Iris pigment epithelial cell (primary cell): ENCODE data around the gene KSR2.

Experiments used
- DNase-seq: peaks from one replicate; pipeline ENCODE4 v3.0.0-alpha.2; 2011; ENCODE audit warnings: low read depth

Gene KSR2

GRCh38 chr12:117453961-117454360 lies 514.8 kb downstream of the KSR2 start:
- no peak for DNase-seq

- DNase-seq, result no peak
Observed at GRCh38 chr12:117452112-117452511, 516.7 kb downstream of the KSR2 start.

DNA sequence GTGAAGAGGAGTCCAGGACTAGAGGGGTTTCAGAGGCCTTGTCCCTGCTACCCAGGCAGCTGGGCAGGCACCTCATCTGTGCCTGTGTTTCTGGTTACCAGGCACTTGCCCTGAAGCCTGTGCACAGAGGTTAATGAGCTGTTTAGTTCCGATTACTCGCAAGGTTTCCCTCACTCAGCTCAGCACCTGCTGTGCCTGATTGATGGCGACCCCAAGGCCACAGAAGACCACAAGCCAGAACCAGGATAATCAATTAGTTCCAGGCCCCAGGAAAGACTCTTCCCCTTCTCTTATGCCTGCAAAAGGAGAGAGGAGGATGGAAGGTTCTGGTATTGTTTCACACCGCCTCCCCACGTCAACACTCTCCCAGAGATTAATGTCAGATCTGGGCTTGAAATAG lies 518.6 kb downstream of the KSR2 start:
- DNase-seq, result no peak

- no peak for DNase-seq
Observed at GRCh38 chr12:117447665-117448366, 521.0 kb downstream of the KSR2 start.

DNA sequence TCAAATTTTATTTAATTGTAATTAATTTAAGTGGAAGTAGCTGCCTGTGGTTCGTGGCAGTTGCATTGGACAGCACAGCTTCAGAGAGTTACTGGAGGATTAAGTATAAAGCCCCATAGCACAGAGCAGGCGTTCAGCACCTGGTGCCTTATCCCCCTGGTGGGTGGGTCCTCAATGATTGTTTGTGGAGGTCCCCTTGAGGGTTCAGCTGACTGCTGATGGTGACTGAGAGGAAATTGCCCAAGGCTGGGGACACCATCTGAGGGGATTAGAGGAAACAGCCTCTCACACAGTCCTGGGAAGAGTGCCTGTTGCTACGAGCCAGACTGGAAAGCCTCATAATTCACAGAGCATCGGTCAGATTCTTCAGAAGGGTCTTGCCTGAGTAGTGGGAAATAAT lies 524.0 kb downstream of the KSR2 start:
- no peak for DNase-seq

GRCh38 chr12:117441751-117442150 lies 527.0 kb downstream of the KSR2 start:
- DNase-seq, result peak; percentile 10

GRCh38 chr12:117440384-117440783 lies 528.4 kb downstream of the KSR2 start:
- DNase-seq, result no peak

DNA sequence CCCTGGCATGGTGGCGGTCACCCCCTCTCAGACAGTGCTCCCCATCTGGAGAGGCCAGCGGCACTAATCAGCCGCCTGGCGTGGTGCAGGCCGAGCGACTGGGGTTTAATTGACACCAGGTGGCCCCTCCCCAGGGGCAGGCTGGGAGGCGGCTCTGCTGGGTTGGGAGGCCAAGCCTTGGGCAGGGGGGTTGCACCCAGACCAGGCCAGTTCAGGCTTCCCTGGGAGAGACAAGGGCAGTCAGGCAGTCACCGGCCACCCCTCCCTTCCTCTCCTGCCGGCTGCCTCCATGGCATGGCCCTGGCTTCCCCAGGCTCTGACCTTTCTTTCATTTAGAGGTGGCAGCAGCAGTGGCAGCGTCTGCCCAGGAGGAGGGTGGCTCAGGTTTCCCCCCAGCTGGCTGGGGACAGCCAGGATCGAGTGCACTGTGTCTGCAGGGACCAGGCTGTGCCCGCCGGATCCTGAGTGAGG lies 529.2 kb downstream of the KSR2 start:
- no peak for DNase-seq

GRCh38 chr12:117438809-117439208 lies 530.0 kb downstream of the KSR2 start:
- no peak for DNase-seq

DNA sequence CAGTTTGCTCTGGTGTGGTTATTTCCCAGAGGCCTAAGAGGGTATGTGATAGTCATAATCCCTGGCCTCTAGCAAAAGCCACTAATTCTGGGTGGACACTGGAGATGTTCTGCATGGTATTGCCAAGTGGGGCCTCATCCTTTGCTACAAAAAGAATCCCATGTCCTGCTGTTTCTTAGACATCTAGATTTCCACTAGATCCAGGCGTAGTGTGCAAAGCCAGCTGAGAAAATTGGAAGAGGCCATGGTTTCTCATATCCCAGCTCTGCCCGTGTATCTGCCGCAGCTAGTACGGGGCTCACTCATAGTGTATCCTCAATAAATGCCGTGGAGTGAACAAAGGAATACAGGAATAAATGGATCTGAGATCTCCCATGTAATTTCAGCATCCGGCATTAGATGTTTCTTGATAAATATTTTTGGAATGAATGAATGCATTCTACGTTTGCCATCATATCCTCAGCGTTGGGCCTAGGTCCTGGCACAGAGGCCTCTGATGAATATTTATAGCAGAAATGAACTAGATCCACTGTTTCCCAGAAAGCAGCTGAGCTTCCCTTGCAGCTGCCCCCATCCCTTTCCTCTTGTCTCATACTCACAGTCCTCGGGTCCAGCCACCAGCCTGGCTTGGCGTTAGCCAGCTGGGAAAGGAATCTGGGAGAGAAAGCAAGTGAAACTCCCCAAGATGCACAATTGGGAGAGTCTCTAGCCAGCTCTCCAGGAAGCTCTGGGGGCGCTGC lies 531.1 kb downstream of the KSR2 start:
- no peak for DNase-seq

GRCh38 chr12:117433878-117434277 lies 534.9 kb downstream of the KSR2 start:
- no peak for DNase-seq

DNA sequence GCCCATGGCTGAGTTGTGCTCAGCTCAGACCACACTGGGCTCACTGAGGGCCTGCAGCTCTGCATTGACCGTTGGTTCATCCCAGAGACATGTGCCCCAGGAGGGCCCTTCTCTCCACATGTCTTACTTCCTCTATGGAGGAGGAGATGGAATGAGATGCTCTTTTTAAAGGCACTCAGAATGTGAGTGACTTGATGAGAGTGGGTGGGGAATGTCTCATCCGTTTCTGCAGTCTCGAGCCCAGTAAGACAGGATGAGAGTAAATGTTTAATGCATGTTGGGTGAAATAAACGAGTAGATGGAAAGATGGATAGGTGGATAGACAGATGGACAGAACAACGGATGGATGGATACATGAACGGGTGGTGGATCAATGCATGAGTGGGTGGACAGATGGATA lies 538.5 kb downstream of the KSR2 start:
- no peak for DNase-seq

DNA sequence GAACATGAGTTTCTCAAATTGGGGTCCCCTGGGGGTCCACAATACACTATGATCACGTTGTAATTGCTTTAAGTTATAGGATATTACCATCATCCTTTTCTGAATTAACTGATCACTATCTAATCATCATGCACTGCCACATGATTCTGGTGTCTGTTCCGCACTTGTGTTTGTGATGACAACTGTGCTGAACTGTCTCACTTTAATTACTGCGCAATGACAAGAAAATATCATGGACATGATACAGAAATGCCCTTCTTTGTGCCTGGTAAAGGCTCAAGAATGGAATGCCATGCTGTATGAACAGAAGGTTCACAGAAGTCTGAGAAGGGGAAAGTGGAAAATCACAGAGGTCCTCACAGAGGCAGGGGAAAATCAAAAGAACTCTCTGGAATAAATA lies 541.6 kb downstream of the KSR2 start:
- DNase-seq, result no peak

DNA sequence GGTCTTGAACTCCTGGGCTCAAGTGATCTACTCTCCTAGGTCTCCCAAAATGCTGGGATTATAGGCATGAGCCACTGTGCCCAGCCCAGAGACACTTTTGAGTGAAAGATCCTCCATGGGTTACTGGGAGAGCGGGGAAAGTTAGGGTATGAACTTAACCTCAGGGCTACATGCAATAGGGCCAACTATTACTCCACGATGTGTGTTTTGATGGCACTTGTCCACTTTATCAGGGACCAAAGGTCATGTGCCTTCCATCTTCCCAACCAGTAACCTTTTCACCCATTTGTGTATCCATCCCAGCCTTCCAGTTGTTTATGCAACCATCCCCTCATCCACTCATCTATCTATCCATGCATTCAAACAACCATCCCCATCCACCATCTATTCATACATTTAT lies 546.8 kb downstream of the KSR2 start:
- no peak for DNase-seq

DNA sequence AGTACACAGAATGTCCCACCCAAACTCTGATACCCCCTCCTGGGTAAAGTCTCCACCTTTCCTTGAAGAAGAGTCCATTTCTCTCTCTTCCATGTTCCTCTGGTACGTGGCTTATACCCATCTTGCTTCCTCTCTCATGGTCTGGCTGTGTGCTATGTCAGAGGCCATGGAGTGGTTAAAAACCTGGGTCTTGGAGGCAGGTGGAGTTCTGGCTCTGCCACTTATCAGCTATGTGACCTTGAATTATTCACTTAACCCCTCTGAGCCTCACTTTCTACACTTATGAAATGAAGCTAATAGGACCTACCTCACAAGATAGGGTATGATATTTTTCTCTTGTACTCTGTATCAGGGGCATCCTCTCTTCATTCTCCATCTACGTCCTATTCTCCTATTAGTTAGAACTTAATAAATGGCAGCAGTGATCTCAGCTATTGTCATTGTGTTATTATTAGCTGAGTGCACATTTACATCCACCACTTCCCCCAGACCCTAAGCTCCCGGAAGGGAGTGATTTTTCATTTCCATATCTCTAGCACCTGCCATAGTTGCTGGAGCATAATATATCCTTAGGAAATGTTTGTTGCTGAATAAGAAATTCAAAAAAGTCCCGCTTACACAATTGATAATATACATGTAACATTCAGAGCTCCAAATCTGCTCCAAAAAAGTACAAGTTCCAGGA lies 547.6 kb downstream of the KSR2 start:
- no peak for DNase-seq

DNA sequence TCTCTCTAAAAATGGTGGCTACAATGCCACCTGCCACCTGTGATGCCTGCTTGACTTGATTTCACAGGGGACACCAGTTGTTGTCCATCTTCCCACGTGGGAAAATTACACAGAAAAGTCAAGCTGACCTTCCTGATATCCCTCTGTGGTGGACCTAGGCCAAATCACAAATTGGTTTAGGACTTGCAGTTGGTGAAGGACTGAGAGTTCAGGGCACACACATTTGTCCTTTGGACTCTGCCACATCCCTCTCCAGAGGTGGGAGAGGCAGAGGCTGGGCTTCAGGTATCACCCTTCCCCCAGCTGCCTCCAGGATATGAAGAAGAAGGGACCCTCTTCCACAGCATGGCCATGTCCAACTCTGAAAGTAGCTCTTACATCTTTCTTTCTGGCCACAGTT lies 551.8 kb downstream of the KSR2 start:
- DNase-seq, result no peak

DNA sequence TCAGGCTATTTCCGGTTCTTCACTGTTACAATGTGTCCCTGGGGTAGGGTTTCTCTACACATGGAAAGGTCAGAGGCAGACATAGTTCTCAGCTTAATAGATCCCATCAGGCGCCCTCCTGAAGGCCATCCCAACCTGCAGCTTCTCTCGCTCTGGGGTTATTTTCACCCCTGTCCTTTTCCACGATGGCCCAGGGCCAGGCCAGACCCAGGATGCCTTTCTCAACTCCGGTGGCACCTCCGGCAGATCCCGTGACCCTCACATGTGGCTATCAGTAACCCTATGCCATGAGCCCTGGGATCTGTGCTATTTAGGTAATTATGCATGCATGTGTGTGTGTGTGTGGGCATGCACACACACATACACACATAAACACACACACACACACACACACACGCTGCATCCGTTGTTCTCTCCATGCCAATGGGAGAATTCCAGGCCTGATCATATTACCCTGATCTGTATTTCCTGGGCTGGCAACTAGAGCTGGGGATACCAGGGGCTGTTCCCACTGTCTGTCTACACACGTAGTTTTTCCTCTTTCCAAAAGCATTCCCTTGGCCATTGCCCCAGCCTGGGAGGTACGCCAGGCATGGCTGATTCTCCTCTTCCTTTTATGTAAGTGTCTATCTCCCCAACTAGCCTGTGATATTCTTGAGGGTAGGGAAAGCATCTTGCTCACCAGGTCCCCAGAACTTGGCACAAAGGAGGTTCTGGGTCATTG lies 556.2 kb downstream of the KSR2 start:
- no peak for DNase-seq

GRCh38 chr12:117409286-117409685 lies 559.5 kb downstream of the KSR2 start:
- no peak for DNase-seq

- peak; percentile 33 for DNase-seq
Observed at GRCh38 chr12:117408161-117408791, 560.5 kb downstream of the KSR2 start.

DNA sequence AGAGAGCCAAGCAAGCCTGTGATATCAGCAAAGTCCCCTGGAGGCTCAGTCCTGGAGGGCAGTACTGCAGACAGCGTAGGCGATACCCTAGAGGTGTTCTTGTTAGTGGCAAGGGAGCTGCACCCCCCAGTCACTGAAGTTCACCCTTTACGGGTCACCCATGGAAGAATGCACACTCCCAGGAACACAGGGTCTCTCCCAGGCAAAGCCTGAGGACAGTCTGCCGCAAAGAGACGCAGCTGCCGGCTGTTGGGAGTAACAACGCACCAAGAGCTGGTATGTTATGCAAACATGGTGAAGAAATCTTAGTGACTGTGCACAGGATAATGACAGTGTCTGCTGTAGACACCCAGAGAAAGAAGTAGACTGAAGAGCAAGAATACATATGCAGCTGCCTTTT lies 563.9 kb downstream of the KSR2 start:
- no peak for DNase-seq

DNA sequence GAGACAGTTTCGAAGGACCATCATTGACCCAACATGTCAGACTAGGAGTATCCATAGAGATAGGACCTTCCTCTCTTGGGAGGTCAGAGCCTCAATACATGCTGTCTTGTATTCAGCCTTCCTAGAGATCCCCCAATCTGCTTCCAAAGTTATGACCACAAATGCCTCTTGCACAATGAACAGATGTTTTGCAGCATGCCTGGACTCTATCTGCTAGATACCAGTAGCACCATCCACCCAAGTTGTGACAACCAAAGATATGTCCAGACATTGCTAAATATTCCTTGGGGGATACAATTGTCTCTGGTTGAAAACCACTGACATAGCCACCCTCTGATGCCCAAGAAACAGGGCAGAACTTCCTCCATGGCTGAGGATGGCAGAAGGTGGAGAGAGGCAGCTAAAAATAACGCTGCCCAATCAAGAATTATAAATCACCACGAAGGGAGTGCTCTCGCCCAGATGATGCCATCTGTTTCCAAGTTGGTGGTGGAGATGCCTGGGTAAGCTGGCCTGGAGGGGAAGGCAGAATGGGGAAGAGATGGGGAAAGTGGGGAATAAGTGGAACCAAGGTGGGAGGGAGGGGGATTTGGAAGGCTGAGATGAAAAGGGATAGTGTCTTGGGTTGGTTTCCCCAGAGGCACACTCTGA lies 564.5 kb downstream of the KSR2 start:
- DNase-seq, result no peak
